Measurements from ENCODE around the gene BMP5.
A peak's percentile ranks its signal among the peaks of the same experiment; 100 is the strongest.

BMP5 gene

GRCh38 chr6:55811074-55811473 lies 64.3 kb downstream of the BMP5 start:
- DNase-seq (ENCODE audit: low spot score): no peak

GRCh38 chr6:55802259-55802658 lies 73.1 kb downstream of the BMP5 start:
- no peak for DNase-seq (ENCODE audit: low spot score)

GRCh38 chr6:55798571-55798970 lies 76.8 kb downstream of the BMP5 start:
- no peak for DNase-seq (ENCODE audit: low spot score)

GRCh38 chr6:55794136-55794812 lies 81.1 kb downstream of the BMP5 start:
- peak; percentile 42 for DNase-seq (ENCODE audit: low spot score)

- no peak for DNase-seq (ENCODE audit: low spot score)
Observed at GRCh38 chr6:55785273-55785672, 90.1 kb downstream of the BMP5 start.

GRCh38 chr6:55782275-55782674 lies 93.1 kb downstream of the BMP5 start:
- DNase-seq (ENCODE audit: low spot score): no peak

GRCh38 chr6:55778705-55779104 lies 96.7 kb downstream of the BMP5 start:
- DNase-seq (ENCODE audit: low spot score): no peak

GRCh38 chr6:55777469-55777868 lies 97.9 kb downstream of the BMP5 start:
- no peak for DNase-seq (ENCODE audit: low spot score)

GRCh38 chr6:55776113-55776512 lies 99.3 kb downstream of the BMP5 start:
- DNase-seq (ENCODE audit: low spot score): no peak

GRCh38 chr6:55775029-55775318 lies 100.4 kb downstream of the BMP5 start:
- DNase-seq (ENCODE audit: low spot score): no peak

- DNase-seq (ENCODE audit: low spot score): no peak
Observed at GRCh38 chr6:55774286-55775028, 100.9 kb downstream of the BMP5 start.

GRCh38 chr6:55773620-55774216 lies 101.7 kb downstream of the BMP5 start:
- no peak for DNase-seq (ENCODE audit: low spot score)

GRCh38 chr6:55772730-55773129 lies 102.7 kb downstream of the BMP5 start:
- DNase-seq (ENCODE audit: low spot score): no peak

GRCh38 chr6:55759536-55759935 lies 115.9 kb downstream of the BMP5 start:
- no peak for DNase-seq (ENCODE audit: low spot score)

GRCh38 chr6:55758156-55758937 lies 117.0 kb downstream of the BMP5 start:
- DNase-seq (ENCODE audit: low spot score): peak; percentile 66

GRCh38 chr6:55756531-55757031 lies 118.8 kb downstream of the BMP5 start:
- no peak for DNase-seq (ENCODE audit: low spot score)

GRCh38 chr6:55748880-55749279 lies 126.5 kb downstream of the BMP5 start:
- no peak for DNase-seq (ENCODE audit: low spot score)

GRCh38 chr6:55746473-55746872 lies 128.9 kb downstream of the BMP5 start:
- no peak for DNase-seq (ENCODE audit: low spot score)

- no peak for DNase-seq (ENCODE audit: low spot score)
Observed at GRCh38 chr6:55734256-55734655, 141.1 kb downstream of the BMP5 start.

GRCh38 chr6:55729665-55730064 lies 145.7 kb downstream of the BMP5 start:
- no peak for DNase-seq (ENCODE audit: low spot score)

- no peak for DNase-seq (ENCODE audit: low spot score)
Observed at GRCh38 chr6:55726144-55726543, 149.2 kb downstream of the BMP5 start.

- no peak for DNase-seq (ENCODE audit: low spot score)
Observed at GRCh38 chr6:55714831-55715230, 160.6 kb downstream of the BMP5 start.

GRCh38 chr6:55713436-55713835 lies 162.0 kb downstream of the BMP5 start:
- DNase-seq (ENCODE audit: low spot score): peak; percentile 5
